Measurements from ENCODE around the gene UNC79.

DNA sequence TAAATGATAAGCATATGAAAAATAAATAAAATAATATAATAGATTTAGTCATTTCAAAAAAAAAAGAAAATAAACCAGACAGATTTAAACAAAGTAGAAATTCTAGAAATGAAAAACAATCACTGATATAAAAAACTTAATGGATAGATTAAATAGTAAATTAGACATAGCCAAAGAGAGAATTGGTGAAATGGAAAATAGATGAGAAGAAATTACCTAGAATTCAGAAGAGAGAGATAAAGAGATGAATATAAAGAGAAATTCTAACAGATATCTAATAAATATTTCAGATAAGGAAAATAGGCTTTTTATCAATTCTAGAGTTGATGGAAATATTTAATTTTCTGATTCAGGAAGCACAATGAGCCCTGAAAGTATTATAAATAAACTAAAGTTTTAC lies 234.4 kb downstream of the UNC79 start:
- TF ChIP-seq ZNF274 (IDR thresholded peaks at IDR 0.05; ENCODE audit: low read depth, low read length): no peak
- no peak for TF ChIP-seq YY1 (IDR thresholded peaks at IDR 0.05; ENCODE audit: insufficient read depth, insufficient read length)
